HepG2 (cell line): ENCODE measurements around the gene DENND2A. TPM values are rescaled to one million over a fixed set of nuclear protein-coding genes. Genes with fewer than 3 reads are reported as not detected.

Experiments
- ATAC-seq: fragments of 200-7000 bp; cut with Tn5 transposase; 3 replicates; pipeline ENCODE4 v1.9.1; 2020; ENCODE audit warnings: mild to moderate bottlenecking, moderate library complexity
- BruUV-seq: library from RNA; stranded (reverse); fragments of 400-500 nt; replicated peaks from 2 replicates; lab custom pipeline; 2021; lab: Mats Ljungman, UMichigan
- CTCF ChIA-PET: fragments of 300-600 bp; formaldehyde crosslinking; extraction: SDS; loops from one replicate; lab custom pipeline; 2021; ENCODE audit warnings: low total read pairs, inconsistent platforms, low intra/inter-chr PET ratio; lab: Yijun Ruan, JAX
- POLR2A ChIA-PET: fragments of 350-600 bp; sonication (Branson Sonifier 250); formaldehyde crosslinking; loops from one replicate; lab custom pipeline; 2020; ENCODE audit warnings: antibody characterized with exemption, inconsistent platforms; lab: Yijun Ruan, JAX
- DNase-seq: peaks from one replicate; pipeline ENCODE4 v3.0.0-alpha.2; 2015; ENCODE audit warnings: low spot score
- FAIRE-seq: peaks from 3 replicates; lab custom pipeline; 2011; peaks lifted over from hg19 to GRCh38; lab: Jason Lieb, UNC
- H2AFZ ChIP-seq: one replicate; pipeline ENCODE4 v1.6.1; 2011; ENCODE audit warnings: low read length, inconsistent platforms
- H3K27ac ChIP-seq: fragments of 300-600 bp; 3 replicates; pipeline ENCODE4 v1.8.0; 2011; ENCODE audit warnings: mixed run types, mild to moderate bottlenecking, mixed read lengths, low read length, inconsistent platforms; ENCODE audit not compliant: insufficient read depth; ENCODE audit errors: extremely low read length
- H3K27me3 ChIP-seq, 2 experiments: fragments of 200-600 bp in 1 of 2; 2 replicates in 1 of 2; 3 replicates in 1 of 2; pipeline versions ENCODE4 v1.6.0 to v1.8.0; 2011; ENCODE audit warnings: low read length in 2 of 2, mild to moderate bottlenecking in 2 of 2, moderate library complexity in 2 of 2, inconsistent platforms in 1 of 2; ENCODE audit not compliant: insufficient read depth in 2 of 2, control insufficient read depth in 1 of 2
- H3K36me3 ChIP-seq, 2 experiments: fragments of 200-600 bp in 1 of 2; replicated peaks in 1 of 2; 2 replicates in 1 of 2; 3 replicates in 1 of 2; pipeline versions ENCODE4 v1.5.1 to v1.8.0; 2011; ENCODE audit warnings: low read length in 2 of 2, inconsistent platforms in 1 of 2; ENCODE audit not compliant: insufficient read depth in 2 of 2, control insufficient read depth in 1 of 2
- H3K4me1 ChIP-seq: 2 replicates; pipeline ENCODE4 v1.5.1; 2012; ENCODE audit warnings: low read length, inconsistent platforms; ENCODE audit not compliant: insufficient read depth
- H3K4me2 ChIP-seq: 2 replicates; pipeline ENCODE4 v1.6.0; 2011; ENCODE audit warnings: low read depth, low read length, inconsistent platforms
- H3K4me3 ChIP-seq, 3 experiments: fragments of 200-600 bp in 1 of 3; sonication (generic), shearing (Covaris generic) in 1 of 3; replicated peaks in 1 of 3; 2 replicates each; pipeline ENCODE4 v1.5.1; 2011 to 2016; ENCODE audit warnings: low read length in 3 of 3, inconsistent platforms in 2 of 3, low read depth in 2 of 3, mild to moderate bottlenecking in 2 of 3, control low read depth in 1 of 3, mixed read lengths in 1 of 3; ENCODE audit not compliant: insufficient read depth in 1 of 3
- H3K79me2 ChIP-seq: one replicate; pipeline ENCODE4 v1.6.1; 2011; ENCODE audit warnings: low read length, inconsistent platforms; ENCODE audit not compliant: insufficient read depth
- H3K9ac ChIP-seq: 2 replicates; pipeline ENCODE4 v1.6.0; 2011; ENCODE audit warnings: mild to moderate bottlenecking, low read depth, low read length, inconsistent platforms; ENCODE audit not compliant: insufficient read depth
- H3K9me3 ChIP-seq: 2 replicates; pipeline ENCODE4 v1.5.1; 2012; ENCODE audit warnings: mild to moderate bottlenecking, low read length
- H4K20me1 ChIP-seq: 2 replicates; pipeline ENCODE4 v1.6.0; 2011; ENCODE audit warnings: inconsistent platforms, mild to moderate bottlenecking, low read length, moderate library complexity; ENCODE audit not compliant: insufficient read depth
- CENPBD1 ChIP-seq: sonication (generic); formaldehyde crosslinking; IDR thresholded peaks from 2 replicates; pipeline ENCODE4 v1.8.0; 2022; ENCODE audit warnings: missing genetic modification reagents, low read depth, mild to moderate bottlenecking, borderline replicate concordance
- EEA1 ChIP-seq: sonication (generic); formaldehyde crosslinking; IDR thresholded peaks from 2 replicates; pipeline ENCODE4 v1.5.1; 2020; ENCODE audit warnings: mild to moderate bottlenecking, missing genetic modification reagents, borderline replicate concordance
- HIVEP1 ChIP-seq: sonication (generic); formaldehyde crosslinking; IDR thresholded peaks from 2 replicates; pipeline ENCODE4 v1.4.0; 2020; ENCODE audit warnings: mild to moderate bottlenecking, missing genetic modification reagents
- HNRNPUL1 ChIP-seq: fragments of 200-400 bp; formaldehyde crosslinking; IDR thresholded peaks from 2 replicates; pipeline ENCODE4 v1.6.1; 2017; ENCODE audit warnings: low read depth, mild to moderate bottlenecking, low read length, moderate library complexity
- HOXA7 ChIP-seq: sonication (generic); formaldehyde crosslinking; IDR thresholded peaks from 2 replicates; pipeline ENCODE4 v1.8.1; 2022; ENCODE audit warnings: mild to moderate bottlenecking, missing genetic modification reagents, moderate library complexity
- NFIB ChIP-seq: sonication (generic); formaldehyde crosslinking; IDR thresholded peaks from 2 replicates; pipeline ENCODE4 v1.9.0; 2021; ENCODE audit warnings: missing genetic modification reagents, mild to moderate bottlenecking, borderline replicate concordance
- SMARCE1 ChIP-seq: fragments of 450-650 bp; IDR thresholded peaks from 2 replicates; pipeline ENCODE4 v1.6.1; 2017; ENCODE audit warnings: borderline replicate concordance
- STAG1 ChIP-seq: sonication (generic); formaldehyde crosslinking; IDR thresholded peaks from 2 replicates; pipeline ENCODE4 v1.4.0; 2020; ENCODE audit warnings: missing genetic modification reagents
- ZNF678 ChIP-seq: sonication (generic); formaldehyde crosslinking; IDR thresholded peaks from 2 replicates; pipeline ENCODE4 v1.4.0; 2020; ENCODE audit warnings: mild to moderate bottlenecking, missing genetic modification reagents
- WGBS: methylation state at CpG from one replicate; pipeline ENCODE4 v1.1.6; 2017; ENCODE audit warnings: low lambda C conversion rate; 5-methylcytosine and 5-hydroxymethylcytosine counted together
- in situ Hi-C: cut with HindIII; loops from 2 replicates; pipeline ENCODE4 v1.10.0; 2017; ENCODE audit warnings: low pct_unique_long_range_greater_than_20kb; ENCODE audit not compliant: extremely low pct_ligation_motif_present
- intact Hi-C: fragments of 100-400 bp; cut with micrococcal nuclease; formaldehyde crosslinking; loops from one replicate; pipeline ENCODE4 v1.10.0; 2022; ENCODE audit not compliant: unreplicated experiment
- polyA plus RNA-seq, 8 experiments: library from polyadenylated mRNA; depleted of rRNA in 3 of 8; stranded (reverse) in 7 of 8; unstranded in 1 of 8; fragments of >200 nt; fragmentation: Illumina TruSeq in 4 of 8; extraction: Trizol in 4 of 8; gene quantifications; 2 replicates each; pipeline versions ENCODE4 v1.2.1 to v1.2.3, GENCODE V29; 2011 to 2016; ENCODE audit warnings: low read depth in 4 of 8, missing spikeins in 1 of 8, mixed read lengths in 1 of 8; ENCODE audit not compliant: insufficient read depth in 1 of 8
- total RNA-seq, 5 experiments: library from RNA; depleted of rRNA; stranded (reverse); fragments of >200 nt; fragmentation: Illumina TruSeq; extraction: Trizol; gene quantifications; 2 replicates each; pipeline ENCODE4 v1.2.3, GENCODE V29; 2016; ENCODE audit warnings: low read depth in 1 of 5
- TF ChIP-seq, protein P1 (sequence below): sonication (generic); formaldehyde crosslinking; IDR thresholded peaks from 2 replicates; pipeline ENCODE4 v1.8.1; 2023; ENCODE audit warnings: mild to moderate bottlenecking, missing genetic modification reagents

The DENND2A gene
- total and polyA plus RNA-seq, 2 of the 13 experiments (the other 11 are each of a cell fraction or from before 2014, with no cell fraction given) = not detected

GRCh38 chr7:140521421-140521820 lies 119.2 kb downstream of the DENND2A start:
- DNase-seq = no peak
- ChIA-PET POLR2A (no interaction called here), CTCF (no interaction called here)
- in situ Hi-C loops (no loop called here), intact Hi-C loops (no loop called here)
- Histone ChIP-seq H3K27ac (no peak overlapping the region), H2AFZ (no peak overlapping the region), H3K36me3 (no peaks in the 10 kb centered on the region), H3K79me2 (no peaks in the 10 kb centered on the region), H3K9ac (no peak overlapping the region), H3K9me3 (no peaks in the 10 kb centered on the region), H3K27me3 (peaks cover 0 to 25% of the 10 kb centered on the region in 2 experiments; a peak in 2 of 5 replicates), H3K4me1 (peaks cover 16% of the 10 kb centered on the region; the same call in 1 of the 2 replicates), H4K20me1 (no peaks in the 10 kb centered on the region), H3K4me2 (0 out of 2 replicates have a peak overlapping the region, but pooled peaks have one; percentile 32), H3K4me3 (no peak overlapping the region)
- 39% methylated on average over 2 of the region's 3 CpGs for WGBS
- no peak for FAIRE-seq
- no TSS peak for BruUV-seq
- peak; percentile 19; the same call in 1 of the 2 replicates for TF ChIP-seq STAG1 (CRISPR knock-in tag)
- TF ChIP-seq CENPBD1 (CRISPR knock-in tag) = no peak
- peak; percentile 12; the same call in 1 of the 3 replicates for ATAC-seq

DNA sequence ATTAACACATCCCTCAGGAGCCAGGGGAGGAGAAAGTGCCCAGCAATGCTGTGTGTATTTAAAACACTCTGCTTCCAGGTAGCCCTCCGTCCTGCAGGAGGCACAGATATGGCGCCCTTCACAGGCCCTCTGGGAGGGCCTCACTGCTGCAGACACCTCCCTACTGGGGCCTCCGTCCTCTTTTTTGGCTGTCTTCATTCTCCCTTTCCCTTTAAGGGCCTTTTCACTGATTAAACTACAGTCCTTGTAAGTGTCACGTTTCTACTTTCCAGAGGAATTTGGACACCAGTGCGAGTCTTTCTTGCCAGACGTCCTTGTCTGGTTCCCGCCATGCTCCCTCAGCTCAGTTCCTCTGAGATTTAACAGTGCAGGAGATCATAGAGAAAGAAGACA lies 121.6 kb downstream of the DENND2A start:
- FAIRE-seq (no peak), ATAC-seq (0 out of 3 replicates have a peak, but pooled peaks have one; percentile 16), DNase-seq (no peak)
- WGBS = 45% methylated on average over 7 of the region's 7 CpGs
- Histone ChIP-seq H3K36me3 (no peaks in the 10 kb centered on the region), H3K4me2 (no peak overlapping the region; the same call in 1 of the 2 replicates), H3K27me3 (peaks cover 0 to 14% of the 10 kb centered on the region in 2 experiments; a peak in 1 of 5 replicates), H3K9ac (no peak overlapping the region), H3K27ac (no peak overlapping the region), H3K4me3 (no peak overlapping the region), H3K4me1 (peaks cover 9% of the 10 kb centered on the region; the same call in 1 of the 2 replicates), H3K79me2 (no peaks in the 10 kb centered on the region), H4K20me1 (no peaks in the 10 kb centered on the region), H3K9me3 (no peaks in the 10 kb centered on the region), H2AFZ (no peak overlapping the region)
- CTCF ChIA-PET = interaction anchor here (1.8 to 4.3 kb wide), 2 partner anchors 76 to 134 kb away, joined by 9 to 83 read pairs; no protein-coding TSS in a partner anchor
- POLR2A ChIA-PET = no interaction called here
- intact Hi-C loops (loop anchor here (5.0 kb wide), 1 partner anchor 493 kb away; the partner anchor contains the start of gene MRPS33), in situ Hi-C loops (loop anchor here (5.0 kb wide), 2 partner anchors 78 to 133 kb away; no protein-coding TSS in a partner anchor)
- TF ChIP-seq HOXA7 (CRISPR knock-in tag) = no peak
- TF ChIP-seq SMARCE1 = no peak
- TF ChIP-seq, protein P1, sequence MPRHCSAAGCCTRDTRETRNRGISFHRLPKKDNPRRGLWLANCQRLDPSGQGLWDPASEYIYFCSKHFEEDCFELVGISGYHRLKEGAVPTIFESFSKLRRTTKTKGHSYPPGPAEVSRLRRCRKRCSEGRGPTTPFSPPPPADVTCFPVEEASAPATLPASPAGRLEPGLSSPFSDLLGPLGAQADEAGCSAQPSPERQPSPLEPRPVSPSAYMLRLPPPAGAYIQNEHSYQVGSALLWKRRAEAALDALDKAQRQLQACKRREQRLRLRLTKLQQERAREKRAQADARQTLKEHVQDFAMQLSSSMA (CRISPR knock-in tag) = no peak
- no peak for TF ChIP-seq HNRNPUL1
- no peak for TF ChIP-seq EEA1 (CRISPR knock-in tag)
- TF ChIP-seq NFIB (CRISPR knock-in tag) = no peak
- TF ChIP-seq HIVEP1 (CRISPR knock-in tag) = no peak
- TF ChIP-seq ZNF678 (CRISPR knock-in tag) = no peak
- no TSS peak for BruUV-seq
